Measurements from ENCODE around the gene SEC11A.

The SEC11A gene

DNA sequence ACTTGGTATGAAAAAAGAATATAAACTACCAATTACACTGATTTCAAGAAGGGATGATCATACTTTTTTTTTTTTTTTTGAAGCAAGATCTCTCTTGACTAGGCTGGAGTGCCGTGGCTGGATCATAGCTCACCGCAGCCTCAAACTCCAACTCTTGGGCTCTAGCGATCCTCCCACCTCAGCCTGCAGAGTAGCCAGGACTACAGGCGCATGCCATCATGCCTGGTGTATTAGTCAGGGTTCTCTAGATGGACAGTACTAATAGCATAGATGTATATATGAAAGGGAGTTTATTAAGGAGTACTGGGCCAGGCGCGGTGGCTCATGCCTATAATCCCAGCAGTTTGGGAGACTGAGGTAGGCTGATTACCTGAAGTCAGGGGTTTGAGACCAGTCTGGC, 11.5 kb upstream of the SEC11A start:
- no peak for TF ChIP-seq CTCF (IDR thresholded peaks at IDR 0.05)

DNA sequence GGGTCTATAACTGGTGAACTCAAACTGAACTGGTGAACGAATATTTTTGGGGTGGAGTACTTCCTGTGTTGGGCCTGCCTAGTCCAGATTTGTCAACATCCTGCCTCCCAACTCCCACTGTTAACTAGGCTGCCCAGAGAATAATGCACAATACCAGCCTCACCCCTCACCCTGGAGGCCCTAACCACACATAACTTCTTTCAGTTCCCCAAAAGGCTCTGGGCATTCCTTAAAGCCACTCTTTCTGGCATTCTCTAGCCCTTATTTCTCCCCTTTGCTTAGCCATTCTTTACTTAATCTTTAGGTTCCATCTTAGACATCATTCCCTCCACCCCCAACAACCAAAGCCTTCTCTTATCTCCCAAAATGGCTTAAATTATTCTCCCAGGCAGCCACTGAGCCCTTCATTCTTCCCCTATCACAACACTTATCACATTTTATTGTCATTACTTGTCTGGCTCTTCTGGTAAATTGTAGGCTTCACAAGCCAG, 9.1 kb upstream of the SEC11A start:
- no peak for TF ChIP-seq CTCF (IDR thresholded peaks at IDR 0.05)

- TF ChIP-seq CTCF (IDR thresholded peaks at IDR 0.05) = no peak
These were observed 6.7 kb upstream of the SEC11A start for GRCh38 chr15:84722628-84723027.

- TF ChIP-seq CTCF (IDR thresholded peaks at IDR 0.05) = no peak
These were observed 5.4 kb upstream of the SEC11A start for GRCh38 chr15:84721371-84721770.

- TF ChIP-seq CTCF (IDR thresholded peaks at IDR 0.05) = no peak
These were observed 401 bp downstream of the SEC11A start for GRCh38 chr15:84715441-84716035.

DNA sequence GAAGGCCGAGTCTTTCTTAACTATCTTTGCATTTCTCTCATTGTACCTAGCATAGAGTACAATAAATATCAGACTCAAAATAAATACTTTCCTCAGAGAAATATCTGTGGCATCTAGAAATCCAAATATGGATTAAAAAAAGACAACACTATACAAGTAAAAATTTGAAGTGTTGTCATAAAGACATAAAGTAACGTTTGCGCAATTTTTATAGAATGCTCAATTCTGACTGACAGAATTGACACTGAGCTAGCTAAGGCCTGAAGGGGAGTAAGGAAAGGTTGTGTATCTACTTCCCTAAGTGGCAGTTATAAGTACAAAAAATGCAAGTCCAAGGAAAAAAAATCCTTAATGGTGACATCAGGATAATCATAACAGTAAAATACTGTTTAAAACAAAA, 1.1 kb downstream of the SEC11A start:
- TF ChIP-seq CTCF (IDR thresholded peaks at IDR 0.05) = no peak

DNA sequence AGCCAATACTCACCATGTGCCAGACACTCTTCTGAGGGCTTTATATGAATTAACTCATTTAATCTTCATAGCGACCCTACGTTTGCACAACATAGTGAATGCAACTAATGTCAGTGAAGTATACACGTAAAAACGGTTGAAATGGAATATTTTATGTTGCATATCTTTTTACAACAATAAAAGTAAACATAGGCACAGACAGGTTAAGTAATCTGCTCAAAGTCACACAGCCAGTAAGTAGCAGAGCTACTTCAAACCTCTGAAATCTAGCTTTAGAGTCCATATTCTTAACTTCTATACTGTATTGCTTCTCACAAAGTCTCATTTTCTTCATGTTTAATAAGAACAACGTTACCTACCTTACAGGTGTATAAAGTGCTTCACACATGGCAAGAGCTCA, 1.6 kb downstream of the SEC11A start:
- TF ChIP-seq CTCF (IDR thresholded peaks at IDR 0.05) = no peak

- no peak for TF ChIP-seq CTCF (IDR thresholded peaks at IDR 0.05)
These were observed 12.1 kb downstream of the SEC11A start for GRCh38 chr15:84703808-84704207.

Data from LNCAP (cell line).